Aorta (tissue), 5 donors: ENCODE data around the gene TAS2R40. TPM values are rescaled to one million over a fixed set of nuclear protein-coding genes. Genes with fewer than 3 reads are reported as not detected.
"Not testable (repeated sequence)": the region's sequence is repeated elsewhere in the genome, so short reads cannot be mapped to it uniquely, and the experiment has no call there.

ENCODE experiments used
- ATAC-seq: fragments of 200-7000 bp; cut with Tn5 transposase; one replicate; pipeline ENCODE4 v1.9.1; 2022; ENCODE audit warnings: moderate library complexity; ENCODE audit not compliant: low FRiP score
- DNase-seq, 2 donors: peaks; one replicate each; pipeline ENCODE4 v3.0.0-alpha.2; 2020
- H3K27ac ChIP-seq, 2 donors: one replicate each; pipeline ENCODE4 v1.5.1; 2013; ENCODE audit warnings: low read length in 2 of 2, mild to moderate bottlenecking in 2 of 2, moderate library complexity in 2 of 2, control low read depth in 1 of 2, inconsistent platforms in 1 of 2, low read depth in 1 of 2
- H3K27me3 ChIP-seq, 2 donors: one replicate each; pipeline ENCODE4 v1.6.1; 2013; ENCODE audit warnings: control low read depth in 1 of 2, low read length in 1 of 2, mild to moderate bottlenecking in 1 of 2, moderate library complexity in 1 of 2; ENCODE audit not compliant: insufficient read depth in 2 of 2, control insufficient read depth in 1 of 2
- H3K36me3 ChIP-seq, 2 donors: one replicate each; pipeline ENCODE4 v1.6.1; 2013; ENCODE audit warnings: control low read depth in 1 of 2, low read length in 1 of 2, mild to moderate bottlenecking in 1 of 2; ENCODE audit not compliant: insufficient read depth in 2 of 2, control insufficient read depth in 1 of 2
- H3K4me1 ChIP-seq, 2 donors: one replicate each; pipeline ENCODE4 v1.6.1; 2013; ENCODE audit warnings: low read length in 2 of 2, control low read depth in 1 of 2, mild to moderate bottlenecking in 1 of 2, moderate library complexity in 1 of 2; ENCODE audit not compliant: insufficient read depth in 2 of 2, control insufficient read depth in 1 of 2
- H3K4me3 ChIP-seq, 2 donors: one replicate each; pipeline ENCODE4 v1.5.1; 2013; ENCODE audit warnings: low read length in 2 of 2, control low read depth in 1 of 2, mild to moderate bottlenecking in 1 of 2
- H3K9me3 ChIP-seq: one replicate; pipeline ENCODE4 v1.6.1; 2013; ENCODE audit warnings: mild to moderate bottlenecking, low read length; ENCODE audit not compliant: control insufficient read depth
- WGBS, 2 donors: extraction: QIAGEN DNeasy Blood & Tissue Kit; methylation state at CpG; one replicate each; pipeline ENCODE4 v1.1.7; 2013; 5-methylcytosine and 5-hydroxymethylcytosine counted together
- intact Hi-C, 2 donors: fragments of 100-400 bp; cut with DNase I; formaldehyde crosslinking; loops; one replicate each; pipeline versions ENCODE4 v1.14.2 to v1.15.0; 2022
- polyA plus RNA-seq, 2 donors: library from polyadenylated mRNA; stranded (reverse); fragments of 200-250 nt; gene quantifications; one replicate each; pipeline ENCODE4 v1.2.3, GENCODE V29; 2013
- total RNA-seq, 2 donors: library from RNA; stranded (reverse); fragmentation: NEBNext Ultra II Directional; extraction: Animal tissue kit (Norgen Biotek cat#: 25700); gene quantifications; one replicate each; pipeline ENCODE4 v1.2.1, GENCODE V29; 2021
- donor health status: healthy with polysubstance abuse.
- donor health status: Bipolar disorder and iron deficiency.
- donor health status: DM: no; HTN: no; CAD: no.
- donor health status: DM: no; HTN: no; CAD: no.
- donor health status: DM: yes; HTN: yes; CAD: no.

The TAS2R40 gene
- total and polyA plus RNA-seq, 4 donors, result not detected

DNA sequence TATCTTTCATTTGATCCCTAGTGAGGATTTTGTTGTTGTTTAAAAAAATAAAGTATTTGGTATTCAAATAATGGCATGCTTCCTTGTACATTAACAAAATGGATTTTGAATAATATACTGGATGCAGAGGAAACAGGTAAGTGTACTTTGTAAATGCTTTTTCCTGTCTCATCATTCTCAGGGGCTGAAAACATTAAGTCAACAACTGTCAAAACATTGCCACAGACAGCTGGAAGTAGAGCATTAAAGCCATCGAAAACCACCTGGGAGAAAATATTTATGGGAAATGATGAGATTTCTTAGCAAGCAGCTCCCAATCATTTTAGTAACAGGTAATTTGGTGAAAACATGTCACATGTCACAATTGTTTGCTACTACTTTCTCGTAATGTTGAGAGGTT is 28.0 kb upstream of the TAS2R40 start:
- Histone ChIP-seq H3K27ac (no peak overlapping the region), H3K27me3 (no peaks in the 10 kb centered on the region), H3K4me1 (no peaks in the 10 kb centered on the region), H3K9me3 (no peaks in the 10 kb centered on the region), H3K4me3 (no peak overlapping the region), H3K36me3 (no peaks in the 10 kb centered on the region)
- 81 to 82% methylated on average over 2 of the region's 2 CpGs for WGBS, 2 donors
- DNase-seq (no peak), ATAC-seq (no peak)
- intact Hi-C loops, result no loop called here

DNA sequence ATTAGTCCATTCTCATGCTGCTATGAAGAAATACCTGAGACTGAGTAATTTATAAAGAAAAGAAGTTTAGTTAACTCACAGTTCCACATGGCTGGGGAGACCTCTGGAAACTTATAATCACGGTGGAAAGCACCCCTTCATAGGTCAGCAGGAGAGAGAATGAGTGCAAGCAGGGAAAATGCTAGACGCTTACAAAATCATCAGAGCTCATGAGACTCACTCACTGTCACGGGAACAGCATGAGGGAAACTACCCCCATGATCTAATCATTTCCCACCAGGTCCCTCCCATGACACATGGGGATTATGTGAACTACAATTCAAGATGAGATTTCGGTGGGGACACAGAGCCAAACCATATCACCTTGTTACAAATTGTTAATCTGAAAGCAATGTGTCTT is 22.8 kb upstream of the TAS2R40 start:
- intact Hi-C loops, result no loop called here
- 75% methylated on average over 4 of the region's 4 CpGs for WGBS, 2 donors
- no peaks in the 10 kb centered on the region for H3K27me3 ChIP-seq
- ATAC-seq (no peak), DNase-seq (no peak)
- H3K9me3 ChIP-seq, result no peaks in the 10 kb centered on the region
- no peaks in the 10 kb centered on the region for H3K4me1 ChIP-seq
- H3K4me3 ChIP-seq, result no peak overlapping the region
- H3K27ac ChIP-seq, result no peak overlapping the region
- H3K36me3 ChIP-seq, result no peaks in the 10 kb centered on the region

DNA sequence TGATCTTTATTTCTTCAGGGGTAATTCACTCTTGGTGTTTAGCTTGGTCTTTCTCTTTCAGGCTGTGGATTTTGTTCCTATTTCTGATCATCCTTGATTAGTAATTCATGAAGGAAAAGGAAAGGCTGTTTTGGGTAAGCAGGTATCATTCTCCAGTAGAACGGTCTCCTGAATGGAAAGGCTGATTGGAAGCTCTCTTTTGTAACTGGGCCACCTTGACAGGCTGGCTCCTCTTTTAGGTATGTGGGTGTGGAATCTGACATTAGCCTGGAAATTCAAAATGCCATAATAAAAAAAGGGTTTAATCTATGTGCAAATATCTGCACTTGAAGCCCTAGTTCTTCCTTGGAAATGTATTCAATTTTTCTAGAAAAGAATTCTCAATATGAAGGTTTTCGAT is 19.7 kb upstream of the TAS2R40 start:
- H3K27ac ChIP-seq, result no peak overlapping the region
- no peak overlapping the region for H3K4me3 ChIP-seq
- H3K27me3 ChIP-seq, result no peaks in the 10 kb centered on the region
- no peaks in the 10 kb centered on the region for H3K9me3 ChIP-seq
- WGBS, 2 donors, result 94 to 95% methylated on average over 2 of the region's 2 CpGs
- intact Hi-C loops, result no loop called here
- no peaks in the 10 kb centered on the region for H3K4me1 ChIP-seq
- ATAC-seq (no peak), DNase-seq (no peak)
- no peaks in the 10 kb centered on the region for H3K36me3 ChIP-seq

DNA sequence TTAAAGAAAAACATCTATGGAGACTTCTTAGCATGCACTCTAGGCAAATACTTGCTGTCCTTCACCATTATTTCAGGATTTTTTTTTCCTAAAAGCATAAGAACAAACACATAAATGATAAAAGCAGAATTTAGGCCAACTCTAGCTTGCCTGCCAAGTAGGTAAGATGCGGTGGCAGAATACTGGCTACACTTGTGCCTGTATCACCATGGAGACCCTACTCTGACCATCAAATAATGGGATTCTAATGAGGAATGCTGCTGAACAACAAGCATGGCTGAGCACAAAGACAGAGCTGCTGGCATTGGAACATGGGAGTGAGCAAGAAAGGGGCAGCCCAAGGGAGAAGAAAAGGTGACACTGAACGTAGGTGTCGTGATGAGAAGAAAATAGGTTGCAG is 18.5 kb upstream of the TAS2R40 start:
- WGBS, 2 donors, result 83 to 85% methylated on average over 3 of the region's 3 CpGs
- Histone ChIP-seq H3K27ac (no peak overlapping the region), H3K4me3 (no peak overlapping the region), H3K9me3 (no peaks in the 10 kb centered on the region), H3K4me1 (no peaks in the 10 kb centered on the region), H3K27me3 (no peaks in the 10 kb centered on the region), H3K36me3 (no peaks in the 10 kb centered on the region)
- ATAC-seq (no peak), DNase-seq (no peak)
- intact Hi-C loops, result no loop called here

DNA sequence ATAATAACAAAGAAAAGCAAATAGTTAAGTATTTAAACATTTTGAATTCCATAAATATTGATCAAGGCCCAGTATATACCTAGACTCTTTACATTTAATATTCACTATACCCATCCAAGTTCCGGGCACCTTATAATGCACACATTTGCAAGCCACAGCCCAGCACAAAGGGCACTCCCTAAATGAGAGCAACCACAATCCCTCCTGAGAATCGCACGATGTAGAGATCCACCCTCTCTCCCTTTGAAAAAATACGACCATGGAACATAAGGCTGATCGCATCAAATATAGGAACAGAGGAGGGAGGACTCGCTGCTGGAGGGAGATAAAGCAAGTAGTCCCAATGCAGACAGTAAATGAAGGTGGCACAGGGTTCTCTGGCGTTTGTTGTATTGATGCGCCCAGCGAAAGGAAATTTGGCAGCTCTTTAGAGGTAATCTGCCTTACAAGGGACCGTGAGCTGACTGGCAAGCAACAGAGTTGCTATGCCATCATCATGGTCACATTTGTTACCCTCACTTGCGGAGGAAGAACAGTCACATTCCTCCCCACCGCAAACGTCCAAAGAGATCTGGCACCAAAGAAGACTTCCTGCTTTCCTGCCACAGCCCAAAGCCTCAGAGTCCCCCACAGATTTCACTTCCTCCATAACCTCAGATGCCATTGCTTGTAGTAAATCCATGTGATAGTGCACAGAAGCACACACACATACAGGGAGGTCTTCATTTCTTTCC is 16.1 kb upstream of the TAS2R40 start:
- ATAC-seq (peak; percentile 46), DNase-seq (peak in 1 of 2 donors; percentile 65)
- Histone ChIP-seq H3K27ac (no peak overlapping the region), H3K4me3 (no peak overlapping the region), H3K9me3 (no peaks in the 10 kb centered on the region), H3K36me3 (no peaks in the 10 kb centered on the region), H3K27me3 (no peaks in the 10 kb centered on the region), H3K4me1 (no peaks in the 10 kb centered on the region)
- 76 to 79% methylated on average over 13 of the region's 13 CpGs for WGBS, 2 donors
- intact Hi-C loops, result no loop called here

DNA sequence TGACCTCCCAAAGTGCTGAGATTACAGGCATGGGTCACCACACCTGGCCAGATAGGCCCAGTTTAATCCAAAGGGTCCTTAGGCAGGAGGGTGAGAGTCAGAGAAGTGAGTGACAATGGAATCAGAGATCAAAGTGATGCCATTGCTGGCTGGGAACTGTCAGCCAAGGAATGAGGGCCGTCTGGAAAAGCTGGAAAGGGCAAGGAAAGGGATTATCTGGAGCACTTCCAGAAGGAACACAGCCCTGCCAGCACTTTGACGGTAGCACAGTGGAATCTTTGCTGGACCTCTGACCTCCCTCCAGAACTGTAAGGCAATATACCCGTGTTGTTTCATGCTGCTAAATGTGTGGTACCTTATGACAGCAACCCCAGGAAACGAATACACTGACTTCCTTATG is 11.3 kb upstream of the TAS2R40 start:
- 28 to 35% methylated on average over 4 of the region's 4 CpGs for WGBS, 2 donors

DNA sequence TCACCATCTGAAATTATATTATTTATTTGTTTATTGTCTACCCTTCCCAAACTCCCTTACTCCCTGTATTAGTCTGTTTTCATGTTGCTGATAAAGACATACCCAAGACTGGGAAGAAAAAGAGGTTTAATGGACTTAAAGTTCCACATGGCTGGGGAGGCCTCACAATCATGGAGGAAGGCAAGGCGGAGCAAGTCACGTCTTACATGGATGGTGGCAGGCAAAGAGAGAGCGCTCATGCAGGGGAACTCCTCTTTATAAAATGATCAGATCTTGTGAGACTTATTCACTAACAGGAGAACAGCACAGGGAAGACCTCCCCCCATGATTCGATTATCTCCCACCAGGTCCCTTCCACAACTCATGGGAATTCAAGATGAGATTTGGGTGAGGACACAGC is 8.4 kb upstream of the TAS2R40 start:
- intact Hi-C loops, result loop anchor here (2.0 to 10.0 kb wide), 2 partner anchors 205 to 359 kb away; partner anchors contain the start of gene EPHB6 (in 2 of the 2)
- not testable (repeated sequence) for H3K27me3 ChIP-seq, DNase-seq, ATAC-seq, H3K4me1 ChIP-seq, H3K4me3 ChIP-seq, H3K9me3 ChIP-seq, H3K27ac ChIP-seq, H3K36me3 ChIP-seq
- 92 to 94% methylated on average over 4 of the region's 4 CpGs for WGBS, 2 donors

More for the DNA sequence above, 11.3 kb upstream of the TAS2R40 start:
- ATAC-seq, result no peak
- no peak overlapping the region for H3K27ac ChIP-seq
- H3K27me3 ChIP-seq, result no peaks in the 10 kb centered on the region
- H3K4me1 ChIP-seq, result no peaks in the 10 kb centered on the region
- H3K9me3 ChIP-seq, result no peaks in the 10 kb centered on the region
- no peak for DNase-seq
- intact Hi-C loops, result loop anchor here (10.0 kb wide), 1 partner anchor 356 kb away; the partner anchor contains the start of gene EPHB6 (in 2 of the 2)
- no peak overlapping the region for H3K4me3 ChIP-seq
- H3K36me3 ChIP-seq, result no peaks in the 10 kb centered on the region

DNA sequence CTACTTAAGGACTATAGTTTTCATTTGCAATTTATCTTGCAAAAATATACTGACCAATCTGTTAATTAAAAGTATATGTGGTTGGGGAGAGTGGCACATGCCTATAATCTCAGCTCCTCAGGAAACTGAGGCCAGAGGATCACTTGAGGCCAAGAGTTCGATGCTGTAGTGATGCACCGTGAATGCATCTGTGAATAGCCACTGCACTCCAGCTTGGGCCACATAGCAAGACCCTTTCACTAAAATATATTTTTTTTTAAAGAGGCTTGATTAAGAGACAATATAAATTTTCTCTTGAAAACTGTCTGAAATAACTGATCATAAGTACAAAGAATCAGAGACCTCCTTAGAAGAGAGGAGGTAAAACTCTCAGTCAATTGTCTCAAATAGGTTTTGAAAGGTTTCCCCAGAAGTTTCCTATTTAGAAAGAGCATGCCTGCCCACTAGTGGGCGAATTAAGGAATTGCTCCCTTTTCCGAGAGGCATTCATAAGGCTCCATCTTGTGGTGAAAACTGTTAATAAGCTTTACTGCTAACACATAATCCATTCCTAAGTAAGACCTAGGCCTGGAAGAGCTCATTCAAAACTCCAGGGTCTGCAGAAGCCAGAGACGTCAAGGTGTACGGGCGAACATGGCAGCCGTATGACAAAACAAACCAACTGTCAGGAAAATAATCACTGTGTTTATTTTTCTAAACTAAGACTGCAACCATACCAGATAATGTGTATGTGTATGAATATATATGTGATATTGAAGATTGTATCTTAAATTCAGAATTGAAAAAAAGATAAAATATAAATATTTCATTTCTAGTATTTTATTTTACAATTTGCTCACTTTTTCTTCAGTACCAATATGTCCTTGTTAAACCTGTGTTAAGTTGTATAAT is 6.8 kb upstream of the TAS2R40 start:
- peak; percentile 92 for ATAC-seq
- 21 to 25% methylated on average over 8 of the region's 8 CpGs for WGBS, 2 donors
- DNase-seq, result peak in 1 of 2 donors; percentile 60

More for the DNA sequence above, 6.8 kb upstream of the TAS2R40 start:
- H3K4me3 ChIP-seq, result no peak overlapping the region
- H3K27ac ChIP-seq, result no peak overlapping the region
- intact Hi-C loops, result loop anchor here (1.0 to 10.0 kb wide), 2 partner anchors 207 to 360 kb away; partner anchors contain the start of gene EPHB6 (in 2 of the 2)
- H3K36me3 ChIP-seq, result no peaks in the 10 kb centered on the region
- H3K27me3 ChIP-seq, result no peaks in the 10 kb centered on the region
- no peaks in the 10 kb centered on the region for H3K4me1 ChIP-seq
- no peaks in the 10 kb centered on the region for H3K9me3 ChIP-seq
